GM12878 (cell line): ENCODE measurements around the gene SHC1. TPM values are rescaled to one million over a fixed set of nuclear protein-coding genes. Genes with fewer than 3 reads are reported as not detected.

ENCODE experiments used
- BCL11A ChIP-seq: IDR thresholded peaks from 2 replicates; pipeline ENCODE4 v1.6.1; 2011; ENCODE audit warnings: low read depth, low read length
- BRCA1 ChIP-seq: IDR thresholded peaks from 2 replicates; pipeline ENCODE4 v1.6.1; 2011; ENCODE audit warnings: low read depth, low read length, improper control_type of control experiment
- CEBPB ChIP-seq, 2 experiments: fragments of 150-350 bp in 1 of 2; IDR thresholded peaks; 2 replicates each; pipeline ENCODE4 v1.6.1; 2012 to 2014; ENCODE audit warnings: low read depth in 2 of 2, low read length in 2 of 2, borderline replicate concordance in 1 of 2, inconsistent platforms in 1 of 2
- E2F4 ChIP-seq: IDR thresholded peaks from 2 replicates; pipeline ENCODE4 v1.6.1; 2012; ENCODE audit warnings: low read depth, low read length, improper control_type of control experiment
- EGR1 ChIP-seq, 2 experiments: IDR thresholded peaks; 1 replicate in 1 of 2; 2 replicates in 1 of 2; pipeline ENCODE4 v1.6.1; 2011 to 2012; ENCODE audit warnings: low read depth in 2 of 2, low read length in 2 of 2, borderline replicate concordance in 1 of 2, mild to moderate bottlenecking in 1 of 2, moderate library complexity in 1 of 2
- ESRRA ChIP-seq: IDR thresholded peaks from 2 replicates; pipeline ENCODE4 v1.6.1; 2012; ENCODE audit warnings: mild to moderate bottlenecking, low read length, improper control_type of control experiment
- FOS ChIP-seq: IDR thresholded peaks from 3 replicates; pipeline ENCODE4 v1.6.1; 2011; ENCODE audit warnings: borderline replicate concordance; ENCODE audit not compliant: insufficient read length; ENCODE audit errors: extremely low read depth
- HDAC2 ChIP-seq: fragments of 200-600 bp; sonication (generic); IDR thresholded peaks from 2 replicates; pipeline ENCODE4 v1.6.1; 2017
- IRF4 ChIP-seq: IDR thresholded peaks from 2 replicates; pipeline ENCODE4 v1.6.1; 2011; ENCODE audit warnings: low read depth, low read length
- MEF2B ChIP-seq: fragments of 450-650 bp; IDR thresholded peaks from 2 replicates; pipeline ENCODE4 v1.6.1; 2018; ENCODE audit warnings: mild to moderate bottlenecking, moderate library complexity; ENCODE audit not compliant: partially characterized antibody, poor library complexity, severe bottlenecking
- NBN ChIP-seq: fragments of 450-650 bp; IDR thresholded peaks from 2 replicates; pipeline ENCODE4 v1.6.1; 2016
- NFYA ChIP-seq: IDR thresholded peaks from 2 replicates; pipeline ENCODE4 v1.6.1; 2011; ENCODE audit warnings: low read depth, mild to moderate bottlenecking, low read length, improper control_type of control experiment, borderline replicate concordance
- PKNOX1 ChIP-seq: fragments of 450-650 bp; IDR thresholded peaks from 2 replicates; pipeline ENCODE4 v1.6.1; 2016; ENCODE audit warnings: mild to moderate bottlenecking
- RUNX3 ChIP-seq: IDR thresholded peaks from 2 replicates; pipeline ENCODE4 v1.6.1; 2012; ENCODE audit warnings: low read length, inconsistent platforms
- SKIL ChIP-seq: fragments of 450-650 bp; IDR thresholded peaks from 2 replicates; pipeline ENCODE4 v1.6.1; 2017; ENCODE audit warnings: mild to moderate bottlenecking, low read depth, inconsistent platforms; ENCODE audit not compliant: poor library complexity, severe bottlenecking
- SRF ChIP-seq, 2 experiments: IDR thresholded peaks; 2 replicates each; pipeline ENCODE4 v1.6.1; 2011; ENCODE audit warnings: low read depth in 2 of 2, low read length in 2 of 2, mild to moderate bottlenecking in 1 of 2, moderate library complexity in 1 of 2
- SUPT20H ChIP-seq: IDR thresholded peaks from 2 replicates; pipeline ENCODE4 v1.6.1; 2011; ENCODE audit warnings: low read depth, mild to moderate bottlenecking, low read length, moderate library complexity, borderline replicate concordance; ENCODE audit not compliant: control insufficient read depth
- USF1 ChIP-seq: IDR thresholded peaks from 2 replicates; pipeline ENCODE4 v1.6.1; 2011; ENCODE audit warnings: borderline replicate concordance, low read depth, mild to moderate bottlenecking, moderate library complexity, mixed read lengths, low read length; ENCODE audit not compliant: insufficient read depth; ENCODE audit errors: extremely low read length
- ZBTB11 ChIP-seq: fragments of 450-650 bp; formaldehyde crosslinking; IDR thresholded peaks from 2 replicates; pipeline ENCODE4 v1.5.0; 2022; ENCODE audit warnings: mild to moderate bottlenecking, missing genetic modification characterization
- ZNF622 ChIP-seq: fragments of 450-650 bp; IDR thresholded peaks from 2 replicates; pipeline ENCODE4 v1.6.1; 2017; ENCODE audit warnings: mild to moderate bottlenecking, inconsistent platforms
- ZSCAN29 ChIP-seq: fragments of 450-650 bp; IDR thresholded peaks from 2 replicates; pipeline ENCODE4 v1.6.1; 2017; ENCODE audit warnings: mild to moderate bottlenecking, moderate library complexity
- polyA plus RNA-seq, 11 experiments: library from polyadenylated mRNA; depleted of rRNA in 4 of 11; unstranded in 6 of 11; stranded (reverse) in 5 of 11; fragments of >200 nt; fragmentation: Nextera tagmentation in 4 of 11; fragmentation: Illumina TruSeq in 1 of 11; extraction: Ambion mirVana in 4 of 11; extraction: Trizol in 1 of 11; gene quantifications; 1 replicate in 1 of 11; 2 replicates in 10 of 11; pipeline versions ENCODE4 v1.2.1 to v1.2.3, GENCODE V29; 2011 to 2016; ENCODE audit warnings: inconsistent platforms in 2 of 11, missing spikeins in 2 of 11, low read depth in 1 of 11
- total RNA-seq, 4 experiments: library from RNA; depleted of rRNA in 3 of 4; stranded (reverse); fragments of >200 nt in 3 of 4; fragmentation: Illumina TruSeq in 1 of 4; extraction: Trizol in 1 of 4; gene quantifications; 2 replicates each; pipeline versions ENCODE4 v1.2.1 to v1.2.3, GENCODE V29; 2013 to 2021

SHC1 gene
- total and polyA plus RNA-seq, 10 of the 15 experiments (the other 5 are each of a cell fraction or from before 2014, with no cell fraction given) = 2.6 to 49.3 (median 25.2) TPM

GRCh38 chr1:155000726-155001424 is 30.3 kb upstream of the SHC1 start (continued):
- peak; percentile 60 for TF ChIP-seq PKNOX1
- TF ChIP-seq RUNX3 = no peak
- TF ChIP-seq NFYA = no peak
- TF ChIP-seq ESRRA = 0 out of 2 replicates have a peak, but pooled peaks have one; percentile 55
- TF ChIP-seq ZNF622 = no peak
- peak; percentile 94 for TF ChIP-seq NBN
- no peak for TF ChIP-seq SUPT20H
- TF ChIP-seq MEF2B = peak; percentile 68
- TF ChIP-seq IRF4 = no peak
- no peak for TF ChIP-seq FOS
- no peak for TF ChIP-seq ZBTB11 (CRISPR knock-in tag)
- 0 out of 4 replicates have a peak, but pooled peaks of 1 of the 2 experiments have one; percentile 53 for TF ChIP-seq SRF (IDR thresholded peaks at IDR 0.05; ENCODE audit: low read depth in 2 of 2, low read length in 2 of 2)
- TF ChIP-seq E2F4 = no peak
- TF ChIP-seq HDAC2 = no peak
- TF ChIP-seq BRCA1 = no peak
- no peak for TF ChIP-seq CEBPB (IDR thresholded peaks at IDR 0.05; ENCODE audit: borderline replicate concordance in 1 of 2, low read depth in 2 of 2, low read length in 2 of 2)
- TF ChIP-seq BCL11A = peak; percentile 26; the same call in 1 of the 2 replicates
- TF ChIP-seq EGR1 (IDR thresholded peaks at IDR 0.05; ENCODE audit: borderline replicate concordance in 1 of 2, low read depth in 2 of 2, low read length in 2 of 2) = peak in 1 of 2 experiments; percentile 62; a peak in 1 of 3 replicates
- no peak for TF ChIP-seq USF1
- peak; percentile 97 for TF ChIP-seq ZSCAN29
- TF ChIP-seq SKIL = peak; percentile 50
